Endometrial microvascular endothelial cells (primary cell): Measurements from ENCODE around the gene ATCAY. TPM values are rescaled to one million over a fixed set of nuclear protein-coding genes. Genes with fewer than 3 reads are reported as not detected.
"Not testable (repeated sequence)": the region's sequence is repeated elsewhere in the genome, so short reads cannot be mapped to it uniquely, and the experiment has no call there.

ENCODE experiments used
- in situ Hi-C: cut with HindIII; loops from 2 replicates; pipeline ENCODE4 v1.10.0; 2017; ENCODE audit warnings: low sequenced_read_pairs, low pct_unique_long_range_greater_than_20kb; ENCODE audit errors: inconsistent ontology term
- total RNA-seq: library from RNA; depleted of rRNA; stranded (reverse); fragments of >200 nt; gene quantifications from one replicate; pipeline ENCODE4 v1.2.3, GENCODE V29; 2015; ENCODE audit errors: inconsistent ontology term

ATCAY gene
- total RNA-seq, 1 donor from 2014 or later, result not detected

DNA sequence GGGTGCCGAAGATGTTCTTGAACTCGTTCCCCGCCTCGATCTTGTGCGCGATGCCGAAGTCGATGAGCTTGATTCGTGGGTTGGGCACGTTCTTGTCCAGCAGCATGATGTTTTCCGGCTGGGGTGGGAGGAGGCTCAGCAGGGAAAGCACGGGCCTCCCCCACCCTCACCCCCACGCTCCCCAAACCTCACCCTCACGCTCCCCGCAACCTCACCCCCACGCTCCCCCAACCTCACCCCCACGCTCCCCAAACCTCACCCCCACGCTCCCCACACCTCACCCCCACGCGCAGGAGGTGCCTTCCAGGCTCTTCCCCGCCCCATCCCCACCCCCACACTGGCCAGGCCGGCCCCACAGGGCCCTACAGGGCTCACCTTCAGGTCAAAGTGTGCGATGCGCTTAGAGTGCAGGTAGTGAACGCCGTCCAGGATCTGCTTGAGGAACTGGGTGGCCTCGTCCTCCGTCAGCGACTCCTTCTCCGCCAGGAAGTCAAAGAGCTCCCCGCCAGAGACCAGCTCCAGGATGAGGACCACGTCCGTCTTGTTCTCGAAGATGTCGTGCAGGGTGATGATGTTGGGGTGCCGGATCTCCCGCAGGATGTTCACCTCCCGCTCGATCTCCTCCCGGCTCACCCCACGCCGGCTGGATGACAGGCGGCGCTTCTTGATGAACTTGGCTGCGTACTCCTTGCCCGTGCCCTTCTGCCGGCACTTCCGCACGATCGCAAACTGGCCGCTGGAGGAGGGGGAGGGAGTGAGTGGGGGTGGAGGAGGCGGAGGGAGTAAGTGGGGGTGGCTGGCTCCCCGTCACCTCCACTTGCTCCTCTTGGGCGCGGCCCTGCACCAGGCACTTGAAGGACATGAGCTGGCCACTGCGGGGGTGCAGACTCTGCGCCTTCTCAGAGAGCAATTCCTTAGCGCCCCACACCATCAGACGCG, 84.0 kb downstream of the ATCAY start:
- in situ Hi-C loops, result no loop called here

DNA sequence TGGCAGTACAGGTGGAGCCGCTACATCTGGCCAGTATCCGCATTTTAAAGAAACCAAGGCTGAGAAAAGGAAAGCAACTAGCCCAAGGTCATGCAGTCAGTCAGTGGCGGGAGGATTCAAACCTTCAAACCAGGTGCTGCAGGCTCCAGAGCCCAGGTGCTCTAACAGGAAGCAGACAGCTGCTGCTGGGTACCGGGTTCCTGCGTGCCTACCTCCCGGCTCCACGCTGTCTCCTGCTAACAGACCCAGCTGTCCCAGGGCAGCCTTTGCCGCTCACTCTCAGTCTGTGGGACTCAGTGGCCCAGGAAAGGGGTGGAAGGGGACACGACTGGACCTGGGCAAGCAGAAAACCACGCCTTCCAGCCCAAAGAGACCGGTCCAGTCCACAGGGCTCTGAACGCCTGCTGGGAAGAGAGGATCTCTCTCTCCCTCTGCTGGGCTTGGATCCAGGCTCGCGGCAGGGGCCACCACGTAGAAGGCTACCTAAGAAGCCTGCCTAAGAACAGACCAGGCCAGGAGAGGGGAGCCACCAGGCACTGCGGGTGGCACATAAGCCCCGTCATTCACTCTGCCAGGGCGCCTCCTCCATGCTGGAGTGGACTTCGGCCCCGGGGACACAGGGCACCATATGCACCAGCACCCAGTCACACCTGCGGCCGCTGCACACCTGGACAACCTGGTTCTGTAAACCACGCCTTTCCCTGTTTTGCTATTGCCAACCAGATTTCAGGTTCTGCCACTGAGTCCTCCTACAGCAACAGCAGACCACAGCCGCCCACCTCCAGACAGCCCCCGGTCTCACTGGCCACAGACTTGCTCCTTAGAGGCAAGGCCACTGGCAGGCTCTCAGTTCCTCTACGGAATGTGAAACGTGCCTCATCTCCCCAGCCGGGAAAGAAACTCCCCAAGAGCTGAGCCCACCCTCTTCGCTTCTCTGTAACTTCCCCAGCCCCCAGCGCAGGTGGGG, 85.8 kb downstream of the ATCAY start:
- in situ Hi-C loops, result no loop called here

DNA sequence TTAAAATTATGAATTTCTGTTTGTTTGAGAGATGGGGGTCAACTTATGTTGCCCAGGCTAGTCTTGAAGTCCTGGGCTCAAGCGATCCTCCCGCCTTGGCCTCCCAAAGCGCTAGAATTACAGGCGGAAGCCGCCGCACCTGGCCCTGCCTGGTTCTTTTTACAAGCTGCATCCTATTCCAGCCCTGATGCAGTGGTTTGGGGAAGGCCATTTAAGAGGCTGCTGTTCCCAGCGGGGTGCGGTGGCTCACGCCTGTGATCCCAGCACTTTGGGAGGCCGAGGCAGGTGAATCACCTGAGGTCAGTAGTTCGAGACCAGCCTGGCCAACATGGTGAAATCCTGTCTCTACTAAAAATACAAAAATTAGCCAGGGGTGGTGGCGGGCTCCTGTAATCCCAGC, 87.5 kb downstream of the ATCAY start:
- in situ Hi-C loops, result not testable (repeated sequence)

DNA sequence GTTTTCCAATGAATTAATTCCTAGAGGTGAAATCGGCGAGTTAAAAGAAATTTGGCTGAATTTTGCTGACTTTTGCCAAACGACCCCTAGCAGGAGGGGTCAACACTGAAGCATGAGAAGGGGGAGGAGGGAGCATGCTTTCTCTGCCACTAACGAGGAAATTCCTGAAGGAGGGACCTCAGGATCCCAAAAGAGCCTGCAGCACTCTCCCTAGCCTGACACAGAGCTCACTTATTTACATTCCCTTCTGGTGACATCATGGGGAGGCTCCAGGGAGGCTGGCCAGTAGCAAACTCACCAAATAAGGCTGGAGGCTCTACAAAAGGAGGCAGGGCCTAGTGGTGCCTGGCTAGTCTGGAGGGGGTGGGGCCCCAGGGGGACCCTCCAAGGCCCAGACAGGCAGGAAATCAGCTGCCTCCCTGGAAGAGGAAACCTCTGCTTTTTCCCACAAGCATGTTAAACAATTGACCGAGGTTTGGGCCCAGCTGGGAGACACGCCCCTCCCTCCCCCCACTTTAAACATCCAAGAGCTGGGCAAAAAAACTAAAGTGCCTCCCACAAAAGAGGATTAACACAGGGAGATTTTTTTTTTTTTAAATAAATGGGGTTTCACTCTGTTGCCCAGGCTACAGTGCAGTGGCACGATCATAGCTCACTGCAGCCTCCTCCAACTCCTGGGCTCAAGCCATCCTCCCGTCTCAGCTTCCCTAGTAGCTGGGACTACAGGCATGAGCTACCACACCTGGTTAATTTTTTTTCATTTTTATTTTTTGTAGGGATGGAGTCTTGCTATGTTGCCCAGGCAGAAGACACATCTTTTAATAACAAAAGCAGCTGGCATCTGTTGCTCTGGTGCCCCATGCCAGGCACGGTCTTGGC, 88.3 kb downstream of the ATCAY start:
- in situ Hi-C loops, result no loop called here

DNA sequence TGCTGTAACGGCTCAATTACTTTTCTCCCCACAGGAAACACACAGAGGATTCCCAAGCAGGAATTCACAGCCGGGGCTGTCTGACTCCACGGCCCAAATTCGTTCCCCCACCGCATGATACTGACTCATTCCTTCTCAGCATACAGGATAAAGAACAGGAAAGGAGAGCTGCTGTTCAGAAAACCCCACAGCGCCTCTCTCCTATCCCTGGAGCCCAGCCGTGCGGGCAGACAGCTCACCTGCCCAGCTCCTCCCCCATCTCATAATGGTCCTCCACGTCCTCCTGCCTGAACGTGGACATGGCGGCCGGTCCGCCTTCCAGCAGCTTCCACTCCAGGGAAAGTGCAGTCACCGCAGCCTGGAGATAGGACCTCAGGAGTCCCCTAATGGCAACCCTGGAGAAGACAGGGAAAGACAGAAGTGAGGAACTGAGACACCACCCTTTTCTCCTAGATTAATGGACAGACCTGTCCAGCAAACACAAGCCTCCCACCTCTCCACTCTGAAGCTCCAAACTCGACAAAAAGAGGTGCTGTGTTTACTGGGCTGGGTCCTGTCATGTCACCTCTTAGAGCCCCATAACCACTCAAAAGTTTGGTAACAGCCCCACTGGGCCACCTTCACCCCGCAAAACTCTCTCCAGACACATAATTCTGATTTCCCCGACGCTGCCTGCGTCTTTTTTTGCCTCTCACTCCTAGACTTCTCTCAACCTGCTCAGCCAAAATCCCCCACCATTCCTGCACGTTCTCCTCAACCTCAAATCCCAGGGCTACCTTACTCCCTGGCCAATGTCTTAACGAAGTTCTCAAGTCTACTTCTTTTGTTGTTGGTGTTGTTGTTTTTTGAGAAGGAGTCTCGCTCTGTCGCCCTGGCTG, 89.2 kb downstream of the ATCAY start:
- in situ Hi-C loops, result no loop called here

DNA sequence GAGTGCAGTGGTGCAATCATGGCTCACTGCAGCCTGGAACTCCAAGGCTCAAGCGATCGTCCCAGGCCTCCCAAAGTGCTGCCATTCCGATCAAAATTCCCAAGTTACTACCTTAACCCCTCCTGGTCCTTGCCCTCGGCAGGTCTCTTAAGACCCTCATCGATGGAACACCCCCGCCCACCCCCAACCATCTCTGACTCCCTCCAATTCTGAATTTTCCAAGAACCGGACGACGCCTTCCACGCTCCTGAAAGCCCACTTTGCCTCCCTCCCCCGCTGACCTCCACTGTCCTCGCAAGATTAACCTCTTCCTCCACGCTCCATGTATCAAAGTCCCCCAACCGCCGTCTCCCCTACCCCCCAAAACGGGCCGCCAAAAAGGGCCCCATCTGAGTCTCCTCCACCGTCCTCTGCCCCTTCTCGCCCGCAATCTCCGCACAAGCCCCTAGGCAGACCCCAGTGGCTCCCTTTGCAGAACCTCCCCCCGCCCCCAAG, 89.9 kb downstream of the ATCAY start:
- in situ Hi-C loops, result no loop called here

DNA sequence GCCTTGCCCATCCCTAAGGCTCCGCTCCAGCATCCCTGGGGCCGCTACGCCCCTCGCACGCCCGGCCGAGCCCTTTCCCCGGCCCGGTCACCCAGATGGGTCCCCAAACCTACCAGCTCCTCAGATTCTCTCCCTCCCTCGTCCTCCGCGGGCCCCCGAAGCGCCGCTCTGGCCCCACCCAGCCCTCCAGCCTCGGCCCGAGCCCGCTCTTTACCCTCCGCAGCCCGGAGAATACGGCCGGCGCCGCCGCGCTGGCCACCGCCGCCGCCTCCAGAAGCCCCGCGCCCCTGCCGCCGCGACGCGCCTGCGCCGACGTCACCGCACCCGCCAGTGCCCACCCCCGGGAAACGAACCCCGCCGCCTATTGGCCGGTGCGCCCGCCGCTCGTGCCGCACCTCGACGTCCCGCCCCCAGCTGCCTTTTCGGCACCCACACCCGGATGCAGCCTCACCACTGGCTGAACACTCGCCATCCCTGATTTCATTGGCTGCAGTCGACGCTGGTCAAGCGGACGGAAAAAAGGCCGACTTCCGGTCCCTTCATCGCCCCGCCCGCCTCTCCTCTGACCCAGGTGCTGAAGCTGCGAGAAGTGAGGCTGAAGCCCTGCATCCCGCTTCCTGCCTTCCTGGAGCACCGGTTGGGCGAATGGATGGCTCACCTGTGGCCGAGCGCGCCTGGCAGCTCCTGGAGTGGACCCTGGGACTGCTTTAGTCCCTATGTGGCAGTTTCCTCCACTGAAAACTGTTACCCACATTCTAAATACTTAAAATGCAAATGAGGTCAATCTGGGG, 90.5 kb downstream of the ATCAY start, which contains the start of gene DAPK3:
Gene DAPK3, minus strand, starts transcription at position 292 of the 791 bp plus-strand sequence. CDS start 1,364 bp downstream, outside the sequence.
- in situ Hi-C loops, result no loop called here

DNA sequence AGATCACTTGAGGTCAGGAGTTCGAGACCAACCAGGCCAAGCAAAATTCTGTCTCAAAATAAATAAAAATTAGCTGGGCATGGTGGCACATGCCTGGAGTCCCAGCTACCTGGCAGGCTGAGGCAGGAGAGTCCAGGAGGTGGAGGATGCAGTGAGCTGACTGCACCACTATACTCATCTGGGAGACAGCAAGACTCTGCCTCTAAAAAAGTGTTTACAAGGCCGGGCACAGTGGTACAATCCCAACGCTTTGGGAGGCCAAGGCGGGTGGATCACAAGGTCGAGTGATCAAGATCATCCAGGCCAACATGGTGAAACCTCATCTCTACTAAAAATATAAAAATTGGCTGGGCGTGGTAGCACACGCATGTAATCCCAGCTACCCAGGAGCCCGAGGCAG, 94.7 kb downstream of the ATCAY start:
- in situ Hi-C loops, result no loop called here

DNA sequence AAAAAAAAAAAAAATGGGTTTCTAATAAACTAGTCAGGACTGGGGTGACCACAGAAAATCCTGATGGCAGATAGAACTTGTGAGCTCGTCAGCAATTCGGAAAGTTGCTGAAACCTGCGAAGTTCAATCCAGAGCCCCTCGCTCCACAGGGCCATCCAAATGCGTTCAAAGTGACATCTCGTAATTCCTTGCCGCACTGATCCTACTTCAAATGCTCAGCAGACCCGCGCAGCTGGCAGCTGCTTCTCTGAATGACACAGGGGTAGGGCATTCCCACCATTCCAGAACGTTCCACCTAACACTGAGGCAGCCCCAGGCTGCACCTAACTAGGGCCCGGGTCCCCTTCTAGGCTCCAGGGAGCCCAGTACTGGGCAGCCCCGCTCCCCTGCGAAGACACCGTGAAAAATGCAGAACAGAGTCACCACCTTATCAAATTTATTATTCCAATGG, 95.2 kb downstream of the ATCAY start:
- in situ Hi-C loops, result no loop called here

DNA sequence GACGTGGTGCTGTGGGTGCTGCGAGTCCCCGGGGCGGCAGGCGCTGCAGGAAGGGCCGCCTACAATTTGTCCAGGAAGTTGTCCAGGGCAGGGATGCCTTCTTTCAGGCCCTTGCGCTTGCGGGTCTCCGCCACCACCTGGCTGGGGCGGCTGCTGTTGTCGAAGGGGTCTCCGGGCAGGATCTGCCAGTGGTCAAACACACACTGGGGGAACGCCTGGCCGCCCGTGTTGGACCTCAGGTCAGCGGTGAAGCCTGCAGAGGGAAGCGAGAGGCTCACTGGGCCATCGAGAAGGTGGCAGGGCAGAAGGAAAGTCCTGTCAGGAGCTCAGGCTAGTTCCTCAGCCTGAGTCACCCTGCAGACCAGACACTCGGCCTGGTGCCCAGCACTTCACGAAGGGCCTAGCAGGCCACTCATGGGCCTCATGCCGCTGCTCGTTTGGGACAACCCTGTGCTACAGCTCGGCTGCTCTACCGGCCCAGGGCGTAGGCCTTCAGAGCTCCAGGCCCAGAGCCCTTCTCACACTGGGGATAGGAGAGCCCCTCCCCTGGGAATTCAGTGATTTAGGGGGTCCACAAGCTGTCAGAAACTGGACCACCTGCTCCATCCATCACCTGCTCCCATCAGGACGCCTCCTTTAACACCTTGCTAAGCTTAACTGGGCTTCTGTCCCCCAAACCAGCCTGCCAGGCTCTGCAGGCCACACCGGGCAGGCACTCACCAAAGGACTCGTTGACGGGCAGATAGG, 96.2 kb downstream of the ATCAY start:
- in situ Hi-C loops, result no loop called here

Other genes with a start within 250 kb of the ATCAY start
- gene PIP5K1C, start 180.2 kb upstream of the ATCAY start, total RNA-seq, result 38.0 TPM
- gene TJP3, start 172.3 kb upstream of the ATCAY start, total RNA-seq, result not detected
- 46.8 TPM for gene APBA3, start 119.0 kb upstream of the ATCAY start, total RNA-seq
- 88.7 TPM for gene MRPL54, start 118.0 kb upstream of the ATCAY start, total RNA-seq
- gene RAX2, start 108.5 kb upstream of the ATCAY start, total RNA-seq, result not detected
- not detected for gene MATK, start 94.3 kb upstream of the ATCAY start, total RNA-seq
- gene ZFR2, start 11.6 kb upstream of the ATCAY start, total RNA-seq, result not detected
- not detected for gene NMRK2, start 52.4 kb downstream of the ATCAY start, total RNA-seq
- gene DAPK3, start 90.4 kb downstream of the ATCAY start, total RNA-seq, result 127 TPM
- 2,011 TPM for gene EEF2, start 104.8 kb downstream of the ATCAY start, total RNA-seq
- 39.8 TPM for gene PIAS4, start 127.1 kb downstream of the ATCAY start, total RNA-seq
- gene ZBTB7A, start 186.2 kb downstream of the ATCAY start, total RNA-seq, result 28.1 TPM
- 156 TPM for gene MAP2K2, start 243.4 kb downstream of the ATCAY start, total RNA-seq